HG02759 (cell line): ENCODE results near the gene SLC35F4.

Experiments
- ATAC-seq: cut with Tn5 transposase; IDR thresholded peaks from one replicate; pipeline ENCODE4 v1.9.1; 2021; ENCODE audit warnings: mild to moderate bottlenecking, moderate library complexity; ENCODE audit not compliant: unreplicated experiment

The SLC35F4 gene

GRCh38 chr14:57848786-57849185 is 17.1 kb downstream of the SLC35F4 start:
- ATAC-seq = no peak

GRCh38 chr14:57848353-57848752 is 17.5 kb downstream of the SLC35F4 start:
- ATAC-seq = no peak

DNA sequence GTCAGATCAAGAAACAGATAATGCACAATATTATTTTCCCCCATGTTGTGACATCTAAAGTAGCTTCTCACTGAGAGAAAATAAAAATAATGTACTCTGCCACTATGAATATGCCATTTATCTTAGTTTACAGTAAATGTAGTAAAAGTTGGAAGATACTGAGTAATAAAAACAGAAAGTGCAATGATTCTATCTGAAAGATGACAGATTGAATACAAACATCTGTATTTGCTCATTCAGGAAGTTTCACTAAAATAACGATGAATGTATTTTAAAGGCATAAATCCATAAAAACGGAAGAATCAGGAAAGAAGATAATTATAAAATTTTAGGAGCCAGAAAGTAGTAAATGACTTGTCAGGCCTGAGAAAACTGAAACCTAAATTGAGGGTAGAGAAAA is 18.2 kb downstream of the SLC35F4 start:
- no peak for ATAC-seq

DNA sequence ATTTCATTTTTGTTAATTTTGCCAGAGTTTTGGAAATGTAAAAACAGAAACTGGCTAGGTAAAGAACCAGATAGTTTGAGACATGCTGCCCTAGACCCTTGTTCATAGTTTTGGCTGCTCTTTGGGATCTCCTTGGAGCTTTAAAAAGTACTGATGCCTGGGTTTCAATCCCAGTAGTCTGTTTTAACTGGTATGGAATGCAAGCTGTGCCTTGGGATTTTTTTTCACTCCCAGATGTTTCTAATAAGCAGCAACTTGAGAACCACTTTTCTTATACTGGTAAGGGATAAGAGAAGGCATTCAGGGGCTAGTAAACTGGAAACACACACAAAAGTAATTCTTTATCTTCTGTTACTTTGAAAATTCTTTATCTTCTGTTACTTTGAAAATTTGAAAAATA is 18.8 kb downstream of the SLC35F4 start:
- no peak for ATAC-seq

- no peak for ATAC-seq
These were observed 19.3 kb downstream of the SLC35F4 start for GRCh38 chr14:57846596-57846995.

DNA sequence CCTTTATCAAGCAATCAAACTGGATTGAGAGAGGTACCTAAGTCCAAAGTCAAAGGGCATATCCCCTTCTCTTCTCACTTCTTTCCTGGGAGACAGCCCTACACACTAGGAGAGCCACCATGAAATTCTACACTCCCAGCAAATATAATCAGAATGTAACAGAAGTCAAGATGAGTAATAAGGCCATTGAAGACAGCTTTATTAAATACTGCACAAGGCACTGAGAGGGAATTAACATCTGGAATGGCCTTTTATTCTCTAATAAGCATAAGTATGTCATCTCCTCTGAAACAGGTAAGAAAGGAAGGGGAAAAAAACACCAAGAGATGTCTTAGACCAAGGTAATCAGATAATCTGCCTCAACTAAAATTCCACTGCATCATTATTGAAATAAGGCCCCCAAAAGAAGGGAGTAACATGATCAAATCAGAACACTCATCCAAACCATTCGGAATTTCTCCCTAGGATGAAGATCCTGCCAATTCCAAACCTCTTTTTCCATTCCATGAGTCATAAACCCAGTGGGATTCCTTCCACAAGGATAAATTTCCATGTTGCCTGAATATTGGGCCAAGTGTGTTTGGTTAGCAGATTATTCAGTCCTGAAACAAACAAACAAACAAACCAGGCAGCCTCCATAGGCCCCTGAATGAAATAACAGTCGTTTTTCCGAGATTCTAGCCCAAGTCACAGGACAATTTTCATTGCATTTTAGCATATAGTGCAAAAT is 19.9 kb downstream of the SLC35F4 start:
- ATAC-seq = no peak

DNA sequence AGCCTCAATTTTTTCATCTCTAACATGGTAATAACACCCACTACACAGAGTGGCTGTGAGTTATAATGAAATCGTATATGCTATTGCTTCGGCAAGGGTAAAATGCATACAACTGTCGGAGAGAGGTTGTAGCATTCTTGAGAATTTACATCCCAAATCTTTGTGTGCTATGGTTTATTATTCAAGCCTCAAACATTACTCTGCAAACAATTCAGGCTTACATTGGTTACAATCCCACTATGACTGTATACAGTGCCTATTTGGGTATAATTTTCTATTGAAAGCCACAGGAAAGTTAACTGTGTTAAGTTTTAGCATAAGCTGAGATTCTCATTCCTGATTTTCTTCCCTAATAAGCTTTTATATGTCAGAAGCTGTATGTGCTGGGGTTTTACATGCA is 20.6 kb downstream of the SLC35F4 start:
- ATAC-seq = no peak

DNA sequence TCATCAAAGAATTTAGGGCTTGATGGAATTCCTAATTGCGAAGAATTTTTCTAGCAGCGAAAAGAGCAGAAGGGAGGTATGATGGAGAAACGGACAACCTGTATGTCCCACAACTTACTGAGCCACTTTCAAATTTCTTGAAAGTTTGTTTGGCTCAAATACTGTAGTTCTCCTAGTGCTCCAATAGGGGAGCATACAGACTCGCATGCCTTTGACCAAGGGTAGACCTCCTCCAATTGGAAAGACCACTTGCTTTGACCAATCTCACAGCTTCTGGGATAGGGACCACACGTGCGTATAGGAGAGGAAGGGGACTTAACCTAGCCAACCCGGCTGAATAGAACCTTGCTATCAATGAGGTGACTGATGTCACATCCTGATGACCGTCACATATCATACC is 28.6 kb downstream of the SLC35F4 start:
- ATAC-seq = no peak

GRCh38 chr14:57835766-57836165 is 30.1 kb downstream of the SLC35F4 start:
- no peak for ATAC-seq

- ATAC-seq = no peak
These were observed 30.9 kb downstream of the SLC35F4 start for GRCh38 chr14:57834961-57835360.

GRCh38 chr14:57834001-57834598 is 31.8 kb downstream of the SLC35F4 start:
- no peak for ATAC-seq

DNA sequence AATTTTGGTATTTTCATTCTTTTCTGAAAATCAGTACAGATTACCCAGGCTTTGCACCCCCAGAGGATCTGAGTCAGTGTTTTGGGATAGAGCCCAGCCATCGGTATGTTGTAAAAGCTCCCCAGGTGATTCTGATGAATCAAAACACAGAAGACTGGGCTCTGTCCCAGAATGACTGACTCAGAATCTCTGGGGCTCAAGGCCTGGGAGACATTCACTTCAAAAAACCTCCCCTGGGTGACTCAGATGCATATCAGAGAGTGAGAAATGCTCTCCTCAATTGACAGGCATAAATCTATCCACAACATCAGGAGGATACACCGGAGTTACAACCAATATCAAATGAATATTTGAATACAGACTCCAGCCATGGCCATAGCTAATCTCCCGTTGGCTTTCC is 32.6 kb downstream of the SLC35F4 start:
- no peak for ATAC-seq

DNA sequence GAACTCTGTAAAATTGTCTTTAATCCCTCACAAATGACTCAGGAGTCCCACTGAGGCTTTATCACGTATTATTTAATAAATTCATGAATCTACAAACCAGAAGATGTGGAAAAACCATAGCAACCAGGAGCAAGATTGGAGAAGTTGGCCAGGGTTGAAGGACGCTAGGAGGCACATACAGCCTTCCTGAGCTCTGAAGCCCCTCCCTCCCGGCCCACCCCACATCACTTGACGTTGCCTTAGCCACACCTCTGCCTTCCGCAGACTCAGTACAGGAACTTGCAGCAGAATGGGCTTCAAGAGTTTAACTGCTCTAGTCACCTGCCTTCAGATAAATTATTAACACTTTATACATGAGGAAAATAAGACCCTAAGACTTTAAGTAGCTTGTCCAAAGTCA is 33.9 kb downstream of the SLC35F4 start:
- peak; percentile 53 for ATAC-seq

- no peak for ATAC-seq
These were observed 37.2 kb downstream of the SLC35F4 start for GRCh38 chr14:57828713-57829112.

GRCh38 chr14:57823015-57823660 is 42.8 kb downstream of the SLC35F4 start:
- ATAC-seq = no peak

DNA sequence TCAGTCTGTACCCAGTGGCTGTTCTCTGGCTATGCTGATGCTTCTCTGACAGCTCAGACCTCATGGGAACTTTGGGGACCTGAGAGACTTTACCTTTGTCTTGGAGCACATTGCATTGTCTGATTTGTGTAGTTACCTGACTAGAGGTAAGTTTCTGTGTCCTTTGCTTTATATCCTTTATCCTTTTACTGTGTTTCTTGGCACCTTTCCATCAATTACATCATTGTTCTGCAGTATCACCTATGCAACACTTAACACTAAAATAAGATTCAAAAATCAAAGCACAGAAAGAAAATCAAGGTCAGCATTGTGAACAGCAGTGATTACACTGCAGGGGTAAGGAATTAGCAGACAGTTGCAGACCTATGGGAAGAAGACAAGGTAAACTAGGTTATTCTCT is 43.8 kb downstream of the SLC35F4 start:
- no peak for ATAC-seq

- no peak for ATAC-seq
These were observed 45.3 kb downstream of the SLC35F4 start for GRCh38 chr14:57820581-57820980.

- ATAC-seq = no peak
These were observed 47.4 kb downstream of the SLC35F4 start for GRCh38 chr14:57818511-57818910.

DNA sequence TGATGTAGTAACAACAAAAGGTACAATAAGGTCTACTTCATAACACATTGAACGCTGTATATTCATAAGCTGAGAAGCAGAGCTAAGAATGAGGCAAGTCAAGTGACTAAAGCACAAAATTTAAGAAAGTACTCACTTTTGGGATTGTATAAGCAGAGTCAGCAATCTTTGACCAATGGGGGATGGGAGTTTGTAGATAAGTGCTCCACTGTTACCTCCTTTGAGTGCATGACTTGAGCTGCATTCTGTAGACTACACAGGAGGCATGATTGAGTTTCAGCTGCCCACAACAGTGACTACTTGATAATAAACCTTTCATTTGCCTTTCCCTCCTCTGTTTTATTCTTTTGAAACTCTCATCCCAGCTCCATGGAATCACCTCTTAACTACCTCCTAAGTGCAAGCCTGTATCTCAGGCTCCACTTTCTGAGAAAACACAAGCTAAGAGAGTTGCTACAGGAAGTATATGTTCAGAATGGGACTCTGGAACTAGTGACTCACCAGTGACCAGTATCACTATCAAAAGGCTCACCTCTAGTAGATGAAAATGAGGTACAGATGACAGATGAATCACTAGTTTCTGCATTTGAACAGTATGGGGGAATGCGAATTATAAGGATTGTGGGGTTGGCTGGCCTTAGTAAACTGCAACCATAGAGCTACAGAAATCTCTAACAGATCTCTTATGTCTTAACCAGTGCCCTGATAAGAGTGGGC is 49.2 kb downstream of the SLC35F4 start:
- no peak for ATAC-seq

DNA sequence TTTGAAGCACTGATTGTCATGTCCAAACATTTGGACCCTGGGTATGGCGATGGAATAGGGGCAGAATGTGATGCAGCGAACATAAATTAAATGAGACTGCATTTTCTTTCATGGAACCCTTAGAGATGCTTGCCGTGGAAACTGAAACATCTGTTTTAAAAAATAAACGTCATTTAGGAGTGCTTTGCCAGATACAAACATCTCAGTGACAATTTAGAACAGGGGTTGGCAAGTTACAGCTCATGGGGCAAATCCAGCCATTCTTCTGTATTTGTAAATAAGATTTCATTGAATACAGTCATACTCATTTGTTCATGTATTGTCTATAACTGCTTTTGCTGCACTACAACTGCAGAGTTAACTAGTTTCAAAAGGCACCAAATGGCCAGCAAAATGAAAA is 51.2 kb downstream of the SLC35F4 start:
- no peak for ATAC-seq

DNA sequence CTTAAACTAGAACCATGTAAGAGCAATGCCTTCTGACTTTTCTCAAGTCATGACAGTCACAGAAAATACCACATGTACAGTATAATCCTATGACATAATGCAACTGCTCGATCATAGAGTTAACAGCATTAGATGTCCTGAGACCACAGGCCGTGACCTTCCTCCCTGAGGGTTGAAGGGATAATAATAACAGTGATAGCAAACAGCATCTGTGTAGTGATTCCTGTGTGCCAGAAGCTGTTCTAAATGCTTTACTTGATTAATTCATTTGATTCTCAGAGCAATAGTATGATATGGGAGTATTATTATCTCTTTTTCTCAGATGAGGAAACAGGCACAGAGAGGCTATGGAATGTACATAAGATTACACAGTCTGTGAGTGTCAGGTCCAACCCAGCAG is 53.2 kb downstream of the SLC35F4 start:
- no peak for ATAC-seq
